ENCODE results near the gene ADSS1.
"Not testable (repeated sequence)": the region's sequence is repeated elsewhere in the genome, so short reads cannot be mapped to it uniquely, and the experiment has no call there.

Gene ADSS1

GRCh38 chr14:104734601-104734990, 10.6 kb downstream of the ADSS1 start:
- DNase-seq (ENCODE audit: low spot score), result no peak

GRCh38 chr14:104734991-104735779, 11.2 kb downstream of the ADSS1 start:
- no peak for DNase-seq (ENCODE audit: low spot score)

- no peak for DNase-seq (ENCODE audit: low spot score)
Measured at GRCh38 chr14:104735830-104736642, 12.0 kb downstream of the ADSS1 start.

GRCh38 chr14:104738375-104739019, 14.5 kb downstream of the ADSS1 start:
- no peak for DNase-seq (ENCODE audit: low spot score)

GRCh38 chr14:104739026-104739425, 15.0 kb downstream of the ADSS1 start:
- no peak for DNase-seq (ENCODE audit: low spot score)

- DNase-seq (ENCODE audit: low spot score), result no peak
Measured at GRCh38 chr14:104739546-104740516, 15.8 kb downstream of the ADSS1 start.

GRCh38 chr14:104741108-104741802, 17.2 kb downstream of the ADSS1 start:
- no peak for DNase-seq (ENCODE audit: low spot score)

GRCh38 chr14:104741803-104742251, 17.8 kb downstream of the ADSS1 start:
- no peak for DNase-seq (ENCODE audit: low spot score)

GRCh38 chr14:104742586-104743455, 18.8 kb downstream of the ADSS1 start:
- no peak for DNase-seq (ENCODE audit: low spot score)

GRCh38 chr14:104743461-104744380, 19.7 kb downstream of the ADSS1 start:
- no peak for DNase-seq (ENCODE audit: low spot score)

GRCh38 chr14:104744484-104744883, 20.5 kb downstream of the ADSS1 start:
- no peak for DNase-seq (ENCODE audit: low spot score)

GRCh38 chr14:104745431-104745830, 21.4 kb downstream of the ADSS1 start:
- no peak for DNase-seq (ENCODE audit: low spot score)

GRCh38 chr14:104746071-104746545, 22.1 kb downstream of the ADSS1 start:
- no peak for DNase-seq (ENCODE audit: low spot score)

- no peak for DNase-seq (ENCODE audit: low spot score)
Measured at GRCh38 chr14:104746934-104747481, 23.0 kb downstream of the ADSS1 start.

GRCh38 chr14:104747876-104748275, 23.8 kb downstream of the ADSS1 start:
- DNase-seq (ENCODE audit: low spot score), result no peak

GRCh38 chr14:104749111-104749649, 25.2 kb downstream of the ADSS1 start:
- DNase-seq (ENCODE audit: low spot score), result no peak

GRCh38 chr14:104750056-104750752, 26.2 kb downstream of the ADSS1 start:
- no peak for DNase-seq (ENCODE audit: low spot score)

GRCh38 chr14:104750753-104751057, 26.7 kb downstream of the ADSS1 start:
- not testable (repeated sequence) for DNase-seq (ENCODE audit: low spot score)
